ENCODE data around the gene ARHGDIG. TPM values are rescaled to one million over a fixed set of nuclear protein-coding genes. Genes with fewer than 3 reads are reported as not detected.
A peak's percentile ranks its signal among the peaks of the same experiment; 100 is the strongest.

Gene ARHGDIG
- total RNA-seq, 3 donors from 2014 or later = not detected

- Mint-ChIP-seq H3K27me3 (ENCODE audit: low read depth) (peaks cover 1% of the 10 kb centered on the region), H3K9me3 (no peaks in the 10 kb centered on the region)
Observed at GRCh38 chr16:268141-269053, 12.0 kb upstream of the ARHGDIG start.

GRCh38 chr16:269061-269796 is 11.2 kb upstream of the ARHGDIG start:
- Mint-ChIP-seq H3K36me3 (ENCODE audit: insufficient read depth) (no peaks in the 10 kb centered on the region), H3K4me3 (no peak overlapping the region), H3K9me3 (no peaks in the 10 kb centered on the region), H3K4me1 (ENCODE audit: low read depth) (peaks cover 4% of the 10 kb centered on the region), H3K27me3 (ENCODE audit: low read depth) (peaks cover 1% of the 10 kb centered on the region)
- DNase-seq (no peak), ATAC-seq (no peak)

More at GRCh38 chr16:268141-269053, 12.0 kb upstream of the ARHGDIG start:
- Mint-ChIP-seq H3K36me3 (ENCODE audit: insufficient read depth) (no peaks in the 10 kb centered on the region), H3K4me3 (no peak overlapping the region), H3K4me1 (ENCODE audit: low read depth) (peaks cover 4% of the 10 kb centered on the region)
- no peak for DNase-seq
- ATAC-seq = no peak

GRCh38 chr16:270381-271255 is 9.8 kb upstream of the ARHGDIG start:
- Mint-ChIP-seq H3K36me3 (ENCODE audit: insufficient read depth) (no peaks in the 10 kb centered on the region), H3K4me1 (ENCODE audit: low read depth) (peaks cover 4% of the 10 kb centered on the region), H3K4me3 (no peak overlapping the region), H3K27me3 (ENCODE audit: low read depth) (peaks cover 1% of the 10 kb centered on the region), H3K9me3 (no peaks in the 10 kb centered on the region)
- DNase-seq (no peak), ATAC-seq (no peak)

GRCh38 chr16:272633-273546 is 7.5 kb upstream of the ARHGDIG start:
- Mint-ChIP-seq H3K9me3 (no peaks in the 10 kb centered on the region), H3K27me3 (ENCODE audit: low read depth) (peaks cover 15% of the 10 kb centered on the region), H3K4me1 (ENCODE audit: low read depth) (peaks cover 3% of the 10 kb centered on the region), H3K36me3 (ENCODE audit: insufficient read depth) (no peaks in the 10 kb centered on the region), H3K4me3 (no peak overlapping the region)
- DNase-seq (no peak), ATAC-seq (no peak)

GRCh38 chr16:273547-274421 is 6.6 kb upstream of the ARHGDIG start:
- H3K4me1 Mint-ChIP-seq (ENCODE audit: low read depth) = peaks cover 4% of the 10 kb centered on the region
- no peak overlapping the region for H3K4me3 Mint-ChIP-seq
- H3K27me3 Mint-ChIP-seq (ENCODE audit: low read depth) = peaks cover 19% of the 10 kb centered on the region
- ATAC-seq (no peak), DNase-seq (no peak)
- no peaks in the 10 kb centered on the region for H3K36me3 Mint-ChIP-seq (ENCODE audit: insufficient read depth)
- H3K9me3 Mint-ChIP-seq = no peaks in the 10 kb centered on the region

- ATAC-seq (peak; percentile 26 to 52), DNase-seq (no peak)
- peaks cover 23% of the 10 kb centered on the region for H3K27me3 Mint-ChIP-seq (ENCODE audit: low read depth)
- no peak overlapping the region for H3K4me3 Mint-ChIP-seq
- H3K4me1 Mint-ChIP-seq (ENCODE audit: low read depth) = peaks cover 9% of the 10 kb centered on the region
- H3K9me3 Mint-ChIP-seq = no peaks in the 10 kb centered on the region
- H3K36me3 Mint-ChIP-seq (ENCODE audit: insufficient read depth) = no peaks in the 10 kb centered on the region
Observed at GRCh38 chr16:275041-275641, 5.2 kb upstream of the ARHGDIG start.

- peak within 1 kb of the TSS; percentile 73 for H3K4me3 Mint-ChIP-seq
- H3K27me3 Mint-ChIP-seq (ENCODE audit: low read depth) = peaks cover 23% of the 10 kb centered on the region
- DNase-seq = no peak
- no peaks in the 10 kb centered on the region for H3K9me3 Mint-ChIP-seq
- H3K36me3 Mint-ChIP-seq (ENCODE audit: insufficient read depth) = no peaks in the 10 kb centered on the region
- H3K4me1 Mint-ChIP-seq (ENCODE audit: low read depth) = peaks cover 9% of the 10 kb centered on the region
- ATAC-seq = no peak
Observed at GRCh38 chr16:275786-276232, 4.6 kb upstream of the ARHGDIG start, which contains the start of gene RGS11. TSS of gene RGS11 (minus strand) at chr16:275944. CDS start at chr16:275911, 33 bp downstream.

- no peak for ATAC-seq
- H3K4me1 Mint-ChIP-seq (ENCODE audit: low read depth) = peaks cover 9% of the 10 kb centered on the region
- peak overlapping the region; percentile 73 for H3K4me3 Mint-ChIP-seq
- no peaks in the 10 kb centered on the region for H3K9me3 Mint-ChIP-seq
- peaks cover 28% of the 10 kb centered on the region for H3K27me3 Mint-ChIP-seq (ENCODE audit: low read depth)
- DNase-seq = no peak
- no peaks in the 10 kb centered on the region for H3K36me3 Mint-ChIP-seq (ENCODE audit: insufficient read depth)
Observed at GRCh38 chr16:276426-277077, 3.8 kb upstream of the ARHGDIG start.

GRCh38 chr16:278863-279366 is 1.5 kb upstream of the ARHGDIG start:
- ATAC-seq (peak; percentile 57 to 72), DNase-seq (no peak)
- no peaks in the 10 kb centered on the region for H3K9me3 Mint-ChIP-seq
- peaks cover 9% of the 10 kb centered on the region for H3K4me1 Mint-ChIP-seq (ENCODE audit: low read depth)
- H3K27me3 Mint-ChIP-seq (ENCODE audit: low read depth) = peaks cover 30% of the 10 kb centered on the region
- no peaks in the 10 kb centered on the region for H3K36me3 Mint-ChIP-seq (ENCODE audit: insufficient read depth)
- H3K4me3 Mint-ChIP-seq = no peak overlapping the region

GRCh38 chr16:279531-279930 is 860 bp upstream of the ARHGDIG start:
- DNase-seq (no peak), ATAC-seq (no peak)
- Mint-ChIP-seq H3K27me3 (ENCODE audit: low read depth) (peaks cover 30% of the 10 kb centered on the region), H3K36me3 (ENCODE audit: insufficient read depth) (no peaks in the 10 kb centered on the region), H3K9me3 (no peaks in the 10 kb centered on the region), H3K4me1 (ENCODE audit: low read depth) (peaks cover 9% of the 10 kb centered on the region), H3K4me3 (no peak overlapping the region)

GRCh38 chr16:280005-280460 is 358 bp upstream of the ARHGDIG start:
- ATAC-seq (no peak), DNase-seq (no peak)
- Mint-ChIP-seq H3K4me3 (no peak overlapping the region), H3K27me3 (ENCODE audit: low read depth) (peaks cover 30% of the 10 kb centered on the region), H3K36me3 (ENCODE audit: insufficient read depth) (no peaks in the 10 kb centered on the region), H3K9me3 (no peaks in the 10 kb centered on the region), H3K4me1 (ENCODE audit: low read depth) (peaks cover 9% of the 10 kb centered on the region)

Measured in activated T-cell treated with anti-CD3 and anti-CD28 coated beads, Interleukin-2, amount 50 U/mL, for 4 hours (primary cell).